Breast epithelium (tissue), 4 donors: Measurements from ENCODE around the gene BTBD19. TPM values are rescaled to one million over a fixed set of nuclear protein-coding genes. Genes with fewer than 3 reads are reported as not detected.
"Not testable (repeated sequence)": the region's sequence is repeated elsewhere in the genome, so short reads cannot be mapped to it uniquely, and the experiment has no call there.

ENCODE experiments used
- DNase-seq, 2 donors: peaks; one replicate each; pipeline ENCODE4 v3.0.0-alpha.2; 2019; ENCODE audit warnings: low spot score in 2 of 2
- H3K27ac ChIP-seq, 2 donors: fragments of 200-600 bp; sonication (generic) in 1 of 2; one replicate each; pipeline ENCODE4 v1.5.1; 2016 to 2019; ENCODE audit warnings: mild to moderate bottlenecking in 1 of 2
- H3K27me3 ChIP-seq, 2 donors: fragments of 200-600 bp; sonication (generic) in 1 of 2; one replicate each; pipeline versions ENCODE4 v1.5.1 to v1.6.0; 2017 to 2019; ENCODE audit warnings: control low read depth in 1 of 2, mild to moderate bottlenecking in 1 of 2
- H3K36me3 ChIP-seq: fragments of 200-600 bp; one replicate; pipeline ENCODE4 v1.5.1; 2019
- H3K4me1 ChIP-seq, 2 donors: fragments of 200-600 bp; sonication (generic); one replicate each; pipeline ENCODE4 v1.5.1; 2016 to 2019; ENCODE audit warnings: control low read depth in 1 of 2
- H3K4me3 ChIP-seq, 3 donors: fragments of 200-600 bp; sonication (generic); 1 replicate in 2 of 3; 2 replicates in 1 of 3; pipeline ENCODE4 v1.5.1; 2016 to 2019; ENCODE audit warnings: mild to moderate bottlenecking in 3 of 3, moderate library complexity in 2 of 3
- H3K9me3 ChIP-seq, 2 donors: fragments of 200-600 bp; sonication (generic) in 1 of 2; one replicate each; pipeline ENCODE4 v1.5.1; 2016 to 2019; ENCODE audit warnings: control low read depth in 1 of 2
- CTCF ChIP-seq, 3 donors: fragments of 450-650 bp; IDR thresholded peaks; one replicate each; pipeline ENCODE4 v1.5.1; 2016 to 2017; ENCODE audit warnings: antibody characterized with exemption in 3 of 3, mild to moderate bottlenecking in 3 of 3, moderate library complexity in 3 of 3
- POLR2A ChIP-seq: fragments of 450-650 bp; IDR thresholded peaks from one replicate; pipeline ENCODE4 v1.6.1; 2016; ENCODE audit warnings: antibody characterized with exemption, mild to moderate bottlenecking, moderate library complexity
- POLR2AphosphoS5 ChIP-seq, 3 donors: sonication (generic); formaldehyde crosslinking; IDR thresholded peaks; one replicate each; pipeline ENCODE4 v1.6.1; 2017; ENCODE audit warnings: antibody characterized with exemption in 3 of 3
- intact Hi-C: fragments of 100-400 bp; cut with DNase I; formaldehyde crosslinking; loops from one replicate; pipeline ENCODE4 v1.15.1; 2023; ENCODE audit warnings: low total_unique reads
- total RNA-seq, 3 donors: library from RNA; depleted of rRNA; stranded (reverse); fragments of >200 nt; gene quantifications; one replicate each; pipeline ENCODE4 v1.1.0, GENCODE V29; 2016

The BTBD19 gene
- total RNA-seq, 3 donors from 2014 or later = 3.8 to 7.0 (median 6.9) TPM

GRCh38 chr1:44822981-44823451 lies 14.7 kb downstream of the BTBD19 start:
- peak overlapping the region in 1 of 2 donors; percentile 38 for H3K27ac ChIP-seq
- no peak overlapping the region for H3K4me3 ChIP-seq
- H3K9me3 ChIP-seq = no peaks in the 10 kb centered on the region
- intact Hi-C loops = no loop called here
- H3K36me3 ChIP-seq = no peaks in the 10 kb centered on the region
- H3K4me1 ChIP-seq = no peaks in the 10 kb centered on the region
- no peaks in the 10 kb centered on the region for H3K27me3 ChIP-seq
- no peak for TF ChIP-seq CTCF (IDR thresholded peaks at IDR 0.05)
- DNase-seq = no peak

DNA sequence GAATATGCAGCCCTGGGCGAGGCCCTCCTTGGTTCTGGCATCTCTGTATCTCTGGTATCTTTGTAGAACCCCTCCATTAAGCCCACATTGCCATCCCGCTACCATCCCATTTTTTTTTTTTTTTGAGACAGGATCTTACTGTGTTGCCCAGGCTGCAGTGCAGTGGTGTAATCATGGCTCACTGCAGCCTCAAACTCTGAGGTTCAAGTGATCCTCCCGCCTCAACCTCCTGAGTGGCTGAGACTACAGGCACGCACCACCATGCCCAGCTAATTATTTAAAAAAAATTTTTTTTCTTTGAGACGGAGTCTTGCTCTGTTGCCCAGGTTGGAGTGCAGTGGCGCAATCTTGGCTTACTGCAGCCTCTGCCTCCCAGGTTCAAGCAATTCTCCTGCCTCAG lies 16.1 kb downstream of the BTBD19 start:
- H3K4me1 ChIP-seq, H3K27me3 ChIP-seq, DNase-seq, H3K9me3 ChIP-seq, H3K4me3 ChIP-seq, H3K27ac ChIP-seq, H3K36me3 ChIP-seq, intact Hi-C loops: not testable (repeated sequence)

DNA sequence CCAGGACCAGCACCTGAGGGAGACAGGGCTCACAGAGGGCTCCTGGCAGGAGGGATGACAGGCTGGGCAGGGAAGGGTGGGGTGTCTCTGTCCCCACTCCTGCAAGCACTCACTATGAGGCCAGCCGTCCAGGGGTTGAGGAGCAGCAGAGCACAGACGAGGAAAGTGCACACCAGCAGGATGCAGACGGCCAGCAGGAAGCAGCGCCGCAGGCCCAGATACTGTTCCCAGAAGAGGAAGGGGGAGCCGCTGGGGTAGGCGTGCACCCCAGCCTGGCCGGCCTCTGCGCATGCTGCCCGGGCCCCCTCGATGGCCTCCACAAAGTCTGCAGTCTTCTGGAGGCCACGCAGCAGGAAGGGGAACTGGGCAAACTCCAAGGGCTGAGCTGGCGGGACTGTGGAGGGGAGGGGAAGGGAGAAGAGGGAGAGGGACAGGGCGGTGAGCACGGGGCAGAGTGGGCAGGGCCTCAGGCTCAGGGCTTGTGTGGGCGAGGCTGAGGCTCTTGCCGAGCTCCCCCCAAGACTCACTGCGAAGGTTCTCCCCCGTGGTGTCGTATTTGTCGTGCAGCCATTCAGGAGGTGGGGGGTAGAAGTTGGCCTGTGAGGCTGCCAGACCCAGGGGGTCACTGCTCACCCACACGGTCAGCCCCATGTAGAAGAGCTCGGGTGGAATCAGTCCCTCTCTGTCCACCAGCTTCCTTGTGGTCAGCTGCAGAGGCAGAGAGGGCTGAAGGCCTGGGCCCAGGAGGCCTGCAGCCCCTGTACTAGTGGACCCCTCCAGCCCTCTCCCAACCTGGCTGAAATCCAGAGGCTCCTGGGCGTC lies 18.3 kb downstream of the BTBD19 start:
- H3K9me3 ChIP-seq = no peaks in the 10 kb centered on the region
- H3K27ac ChIP-seq = peak overlapping the region in 1 of 2 donors; percentile 80
- no peaks in the 10 kb centered on the region for H3K27me3 ChIP-seq
- no peak for TF ChIP-seq CTCF (IDR thresholded peaks at IDR 0.05)
- no peak for TF ChIP-seq POLR2AphosphoS5 (IDR thresholded peaks at IDR 0.05)
- no peak for TF ChIP-seq POLR2A
- intact Hi-C loops = no loop called here
- no peaks in the 10 kb centered on the region for H3K4me1 ChIP-seq
- no peaks in the 10 kb centered on the region for H3K36me3 ChIP-seq
- no peak for DNase-seq
- H3K4me3 ChIP-seq = peak overlapping the region in 1 of 3 donors; percentile 34

GRCh38 chr1:44827197-44828002 lies 19.1 kb downstream of the BTBD19 start:
- no peak overlapping the region for H3K4me3 ChIP-seq
- no peaks in the 10 kb centered on the region for H3K9me3 ChIP-seq
- H3K27me3 ChIP-seq = no peaks in the 10 kb centered on the region
- no peak for DNase-seq
- H3K4me1 ChIP-seq = no peaks in the 10 kb centered on the region
- H3K36me3 ChIP-seq = no peaks in the 10 kb centered on the region
- intact Hi-C loops = no loop called here
- TF ChIP-seq POLR2A (no peak), CTCF (IDR thresholded peaks at IDR 0.05) (no peak), POLR2AphosphoS5 (IDR thresholded peaks at IDR 0.05) (no peak)
- peak overlapping the region in 1 of 2 donors; percentile 80 for H3K27ac ChIP-seq

DNA sequence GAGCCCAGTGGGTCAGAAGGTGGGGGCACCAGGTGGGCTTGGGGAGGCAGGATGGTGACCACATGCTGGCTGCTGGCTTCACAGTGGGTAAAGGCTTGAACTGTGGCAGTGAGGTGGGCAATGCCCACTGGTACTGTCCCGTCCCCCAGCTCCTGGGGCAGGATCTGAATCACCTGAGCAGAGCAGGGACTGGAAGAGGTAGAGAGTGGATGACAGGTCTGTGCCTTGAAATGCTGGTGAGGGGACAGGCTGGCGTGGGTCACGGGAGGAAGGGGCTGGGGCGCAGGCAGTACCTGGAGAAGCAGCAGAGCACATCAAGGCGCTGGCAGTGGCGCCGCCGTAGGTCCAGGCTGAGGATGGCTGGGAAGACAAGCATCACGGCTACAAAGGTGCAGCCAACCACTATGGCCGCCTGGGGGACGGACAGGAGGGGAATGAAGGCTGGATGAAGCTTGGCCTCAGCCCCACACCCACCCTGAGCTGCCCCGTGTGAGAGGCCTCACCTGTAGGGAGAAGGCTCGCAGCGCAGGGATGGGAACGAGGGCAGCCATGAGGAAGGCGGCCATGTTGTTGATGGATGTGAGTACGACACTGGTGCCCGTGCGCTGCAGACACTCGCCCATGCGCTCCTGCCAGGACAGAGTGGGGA lies 19.8 kb downstream of the BTBD19 start:
- DNase-seq = no peak
- Histone ChIP-seq H3K27ac (no peak overlapping the region), H3K4me3 (no peak overlapping the region), H3K27me3 (no peaks in the 10 kb centered on the region), H3K4me1 (no peaks in the 10 kb centered on the region), H3K9me3 (no peaks in the 10 kb centered on the region), H3K36me3 (no peaks in the 10 kb centered on the region)
- TF ChIP-seq POLR2A (no peak), POLR2AphosphoS5 (IDR thresholded peaks at IDR 0.05) (no peak), CTCF (IDR thresholded peaks at IDR 0.05) (no peak)
- intact Hi-C loops = no loop called here
